Lower lobe of right lung (tissue), 2 donors: ENCODE results near the gene FAM53C. TPM values are rescaled to one million over a fixed set of nuclear protein-coding genes. Genes with fewer than 3 reads are reported as not detected.
A peak's percentile ranks its signal among the peaks of the same experiment; 100 is the strongest.

ENCODE experiments used
- ATAC-seq, 2 donors: fragments of 200-7000 bp; cut with Tn5 transposase; one replicate each; pipeline ENCODE4 v1.9.1; 2020 to 2022; ENCODE audit warnings: mild to moderate bottlenecking in 2 of 2, moderate library complexity in 2 of 2
- DNase-seq: peaks from one replicate; pipeline ENCODE4 v3.0.0-alpha.2; 2020
- H3K27ac ChIP-seq: fragments of 200-600 bp; one replicate; pipeline ENCODE4 v1.8.0; 2022
- H3K27me3 ChIP-seq: fragments of 200-600 bp; one replicate; pipeline ENCODE4 v1.8.0; 2022; ENCODE audit warnings: low read depth
- H3K36me3 ChIP-seq: fragments of 200-600 bp; one replicate; pipeline ENCODE4 v1.8.0; 2022; ENCODE audit warnings: mild to moderate bottlenecking
- H3K4me1 ChIP-seq: fragments of 200-600 bp; one replicate; pipeline ENCODE4 v1.8.0; 2022
- H3K4me3 ChIP-seq: fragments of 200-600 bp; one replicate; pipeline ENCODE4 v1.8.0; 2022; ENCODE audit warnings: mild to moderate bottlenecking
- H3K9me3 ChIP-seq: fragments of 200-600 bp; one replicate; pipeline ENCODE4 v1.8.0; 2022
- intact Hi-C: fragments of 100-400 bp; cut with DNase I; formaldehyde crosslinking; loops from one replicate; pipeline ENCODE4 v1.11.0; 2022
- total RNA-seq: library from RNA; stranded (reverse); fragmentation: NEBNext Ultra II Directional; extraction: Animal tissue kit (Norgen Biotek cat#: 25700); gene quantifications from one replicate; pipeline ENCODE4 v1.2.1, GENCODE V29; 2021
- TF ChIP-seq, protein P1 (sequence below): fragments of 200-600 bp; IDR thresholded peaks from one replicate; pipeline ENCODE4 v1.8.0; 2022; ENCODE audit warnings: antibody characterized with exemption, mild to moderate bottlenecking
- donor health status: DM: no; HTN: yes; CAD: no; lungs with severe emphysema.

Gene FAM53C
- total RNA-seq, 1 donor from 2014 or later, result 23.3 TPM

DNA sequence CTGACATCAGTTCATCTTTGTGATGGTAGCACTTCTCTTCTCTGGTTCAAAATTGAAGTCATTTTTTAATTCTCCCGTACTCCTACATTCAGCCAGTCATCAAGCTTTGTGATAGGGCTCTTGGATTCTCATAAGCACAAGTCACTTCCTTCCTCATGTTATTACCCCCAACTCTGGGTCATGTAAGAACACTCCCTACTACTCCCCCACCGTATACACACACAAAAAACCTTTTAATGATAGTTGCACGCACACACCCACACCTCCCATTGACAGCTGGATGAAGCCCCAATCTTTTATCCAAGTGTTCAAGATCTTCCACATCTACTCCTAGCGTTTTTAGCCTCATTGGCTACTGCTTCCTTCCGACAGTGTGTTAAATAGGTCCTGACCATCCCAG, 31.2 kb downstream of the FAM53C start:
- intact Hi-C loops, result no loop called here
- Histone ChIP-seq H3K27ac (peak overlapping the region; percentile 67), H3K9me3 (no peaks in the 10 kb centered on the region), H3K36me3 (peaks cover 19% of the 10 kb centered on the region), H3K4me3 (no peak overlapping the region), H3K27me3 (no peaks in the 10 kb centered on the region), H3K4me1 (peaks cover 60% of the 10 kb centered on the region)
- DNase-seq (no peak), ATAC-seq (peak; percentile 56 to 67)
- TF ChIP-seq, protein P1, sequence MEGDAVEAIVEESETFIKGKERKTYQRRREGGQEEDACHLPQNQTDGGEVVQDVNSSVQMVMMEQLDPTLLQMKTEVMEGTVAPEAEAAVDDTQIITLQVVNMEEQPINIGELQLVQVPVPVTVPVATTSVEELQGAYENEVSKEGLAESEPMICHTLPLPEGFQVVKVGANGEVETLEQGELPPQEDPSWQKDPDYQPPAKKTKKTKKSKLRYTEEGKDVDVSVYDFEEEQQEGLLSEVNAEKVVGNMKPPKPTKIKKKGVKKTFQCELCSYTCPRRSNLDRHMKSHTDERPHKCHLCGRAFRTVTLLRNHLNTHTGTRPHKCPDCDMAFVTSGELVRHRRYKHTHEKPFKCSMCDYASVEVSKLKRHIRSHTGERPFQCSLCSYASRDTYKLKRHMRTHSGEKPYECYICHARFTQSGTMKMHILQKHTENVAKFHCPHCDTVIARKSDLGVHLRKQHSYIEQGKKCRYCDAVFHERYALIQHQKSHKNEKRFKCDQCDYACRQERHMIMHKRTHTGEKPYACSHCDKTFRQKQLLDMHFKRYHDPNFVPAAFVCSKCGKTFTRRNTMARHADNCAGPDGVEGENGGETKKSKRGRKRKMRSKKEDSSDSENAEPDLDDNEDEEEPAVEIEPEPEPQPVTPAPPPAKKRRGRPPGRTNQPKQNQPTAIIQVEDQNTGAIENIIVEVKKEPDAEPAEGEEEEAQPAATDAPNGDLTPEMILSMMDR, result no peak

- TF ChIP-seq, protein P1, result no peak
- Histone ChIP-seq H3K4me3 (no peak overlapping the region), H3K27me3 (no peaks in the 10 kb centered on the region), H3K36me3 (peaks cover 23% of the 10 kb centered on the region), H3K27ac (peak overlapping the region; percentile 67), H3K9me3 (no peaks in the 10 kb centered on the region), H3K4me1 (peaks cover 60% of the 10 kb centered on the region)
- DNase-seq, result no peak
- peak; percentile 75 to 76 for ATAC-seq
- intact Hi-C loops, result no loop called here
Measured at GRCh38 chr5:138369706-138370105, 31.6 kb downstream of the FAM53C start.

- intact Hi-C loops, result no loop called here
- no peak overlapping the region for H3K27ac ChIP-seq
- H3K4me1 ChIP-seq, result peaks cover 60% of the 10 kb centered on the region
- ATAC-seq (no peak), DNase-seq (no peak)
- H3K27me3 ChIP-seq, result no peaks in the 10 kb centered on the region
- no peaks in the 10 kb centered on the region for H3K9me3 ChIP-seq
- TF ChIP-seq, protein P1, result no peak
- no peak overlapping the region for H3K4me3 ChIP-seq
- H3K36me3 ChIP-seq, result peaks cover 31% of the 10 kb centered on the region
Measured at GRCh38 chr5:138370537-138370936, 32.5 kb downstream of the FAM53C start.

DNA sequence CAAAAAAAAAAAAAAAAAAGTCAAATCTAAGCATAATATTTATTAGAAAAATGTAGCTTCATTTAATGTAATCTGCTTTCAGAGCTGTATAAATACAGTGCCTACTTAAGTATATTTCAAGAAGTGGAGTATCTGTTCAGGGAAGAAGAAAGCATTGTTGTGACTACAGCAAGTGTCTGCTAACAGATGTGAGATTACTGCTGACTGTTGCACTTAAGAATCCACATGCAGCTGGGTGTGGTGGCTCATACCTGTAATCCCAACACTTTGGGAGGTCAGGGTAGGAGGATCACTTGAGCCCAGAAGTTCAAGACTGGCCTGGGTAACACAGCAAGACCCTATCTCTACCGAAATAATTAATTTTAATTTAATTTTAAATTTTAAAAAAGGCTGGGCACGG, 33.4 kb downstream of the FAM53C start:
- Histone ChIP-seq H3K9me3 (no peaks in the 10 kb centered on the region), H3K36me3 (peaks cover 40% of the 10 kb centered on the region), H3K4me1 (peaks cover 51% of the 10 kb centered on the region), H3K27me3 (no peaks in the 10 kb centered on the region), H3K27ac (no peak overlapping the region), H3K4me3 (no peak overlapping the region)
- DNase-seq (no peak), ATAC-seq (no peak)
- intact Hi-C loops, result no loop called here
- TF ChIP-seq, protein P1, result no peak

DNA sequence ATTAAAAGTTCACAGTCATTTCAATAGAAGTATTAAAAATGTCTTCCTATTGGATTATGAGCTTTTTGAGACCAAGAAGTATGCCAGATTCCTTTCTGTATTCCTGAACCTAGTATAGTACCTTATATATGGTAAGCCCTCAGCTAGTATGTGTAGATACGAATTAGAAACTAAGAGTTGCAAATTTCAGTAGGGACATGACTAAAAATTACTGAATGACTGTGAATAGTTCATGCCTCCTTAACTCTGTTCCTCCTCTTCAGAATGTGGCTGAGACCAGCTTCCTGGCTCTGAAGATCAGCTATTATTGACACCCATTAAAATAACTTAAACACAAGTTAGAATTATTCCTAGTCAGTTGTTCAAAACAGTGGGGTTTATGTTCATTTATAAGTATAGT, 34.2 kb downstream of the FAM53C start:
- Histone ChIP-seq H3K4me3 (no peak overlapping the region), H3K36me3 (peaks cover 48% of the 10 kb centered on the region), H3K27ac (no peak overlapping the region), H3K9me3 (no peaks in the 10 kb centered on the region), H3K27me3 (no peaks in the 10 kb centered on the region), H3K4me1 (peaks cover 43% of the 10 kb centered on the region)
- ATAC-seq (no peak), DNase-seq (no peak)
- TF ChIP-seq, protein P1, result no peak
- intact Hi-C loops, result no loop called here

DNA sequence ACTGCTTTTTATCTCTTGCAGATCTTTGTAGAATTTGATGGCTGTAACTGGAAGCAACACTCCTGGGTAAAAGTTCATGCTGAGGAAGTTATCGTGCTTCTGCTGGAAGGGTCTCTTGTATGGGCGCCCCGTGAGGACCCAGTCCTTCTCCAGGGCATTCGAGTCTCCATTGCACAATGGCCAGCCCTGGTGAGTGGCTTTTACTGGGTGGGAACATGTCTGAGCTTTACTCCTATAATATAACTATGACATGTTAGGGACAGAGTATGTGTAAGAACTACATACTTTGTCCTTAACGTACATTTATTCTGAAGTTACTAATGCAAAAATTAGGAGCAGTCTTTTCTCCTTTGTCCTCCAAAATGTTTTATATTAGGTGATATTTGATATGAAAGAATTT, 34.6 kb downstream of the FAM53C start:
- intact Hi-C loops, result no loop called here
- ATAC-seq, result no peak
- no peak for DNase-seq
- H3K27ac ChIP-seq, result no peak overlapping the region
- no peak overlapping the region for H3K4me3 ChIP-seq
- H3K36me3 ChIP-seq, result peaks cover 52% of the 10 kb centered on the region
- H3K27me3 ChIP-seq, result no peaks in the 10 kb centered on the region
- peaks cover 39% of the 10 kb centered on the region for H3K4me1 ChIP-seq
- TF ChIP-seq, protein P1, result no peak
- H3K9me3 ChIP-seq, result no peaks in the 10 kb centered on the region
